ENCODE results near the gene CAMSAP3.

The CAMSAP3 gene

DNA sequence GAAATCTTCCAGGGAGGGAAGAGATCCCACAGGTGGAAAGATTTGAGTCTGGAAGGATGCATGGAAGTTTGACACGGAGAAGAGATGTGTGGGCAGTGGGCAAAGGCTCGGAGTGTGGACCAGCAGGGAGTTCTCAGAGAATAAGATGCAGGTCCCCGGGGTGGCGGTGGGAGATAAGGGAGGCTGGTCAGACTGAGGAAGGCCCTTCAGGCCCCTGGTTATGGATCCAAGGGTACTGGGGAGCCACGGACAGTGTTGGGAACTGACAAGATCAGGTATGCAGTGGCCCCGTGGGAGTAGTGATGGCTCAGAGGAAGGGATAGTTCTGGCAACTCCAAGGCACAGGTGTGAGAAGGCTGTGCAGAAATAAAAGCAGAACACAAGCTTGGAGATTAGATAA, 2.5 kb downstream of the CAMSAP3 start:
- ATAC-seq (ENCODE audit: low read depth): no peak
- no peak for DNase-seq (ENCODE audit: low spot score in 2 of 2)
- Mint-ChIP-seq H3K4me3 (no peak overlapping the region), H3K27me3 (peaks cover 39% of the 10 kb centered on the region), H3K4me1 (peaks cover 9% of the 10 kb centered on the region), H3K27ac (no peak overlapping the region), H3K36me3 (no peaks in the 10 kb centered on the region), H3K9me3 (peaks cover 2% of the 10 kb centered on the region)

DNA sequence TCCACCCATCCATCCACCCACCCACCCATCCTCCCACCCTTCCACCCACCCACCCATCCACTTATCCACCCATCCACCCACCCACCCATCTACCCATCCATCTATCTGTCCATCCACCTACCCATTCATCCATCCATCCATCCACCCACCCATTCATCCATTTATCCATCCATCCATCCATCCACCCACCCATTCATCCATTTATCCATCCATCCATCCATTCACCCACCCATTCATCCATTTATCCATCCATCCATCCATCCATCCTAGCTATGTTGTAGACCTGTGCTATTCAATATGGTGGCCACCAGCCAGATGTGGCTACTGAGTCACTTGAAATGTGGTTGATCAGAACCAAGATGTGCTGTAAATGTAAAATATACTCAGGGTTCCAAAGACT, 5.1 kb downstream of the CAMSAP3 start:
- Mint-ChIP-seq H3K27me3 (peaks cover 41% of the 10 kb centered on the region), H3K9me3 (peaks cover 6% of the 10 kb centered on the region), H3K4me3 (no peak overlapping the region), H3K4me1 (peaks cover 9% of the 10 kb centered on the region), H3K36me3 (peaks cover 5% of the 10 kb centered on the region), H3K27ac (no peak overlapping the region)
- DNase-seq (ENCODE audit: low spot score in 2 of 2) (no peak), ATAC-seq (ENCODE audit: low read depth) (no peak)

GRCh38 chr19:7602240-7602934, 6.7 kb downstream of the CAMSAP3 start:
- Mint-ChIP-seq H3K4me1 (peaks cover 7% of the 10 kb centered on the region), H3K27ac (no peak overlapping the region), H3K4me3 (no peak overlapping the region), H3K9me3 (peaks cover 7% of the 10 kb centered on the region), H3K36me3 (peaks cover 5% of the 10 kb centered on the region), H3K27me3 (peaks cover 39% of the 10 kb centered on the region)
- no peak for DNase-seq (ENCODE audit: low spot score in 2 of 2)
- no peak for ATAC-seq (ENCODE audit: low read depth)

DNA sequence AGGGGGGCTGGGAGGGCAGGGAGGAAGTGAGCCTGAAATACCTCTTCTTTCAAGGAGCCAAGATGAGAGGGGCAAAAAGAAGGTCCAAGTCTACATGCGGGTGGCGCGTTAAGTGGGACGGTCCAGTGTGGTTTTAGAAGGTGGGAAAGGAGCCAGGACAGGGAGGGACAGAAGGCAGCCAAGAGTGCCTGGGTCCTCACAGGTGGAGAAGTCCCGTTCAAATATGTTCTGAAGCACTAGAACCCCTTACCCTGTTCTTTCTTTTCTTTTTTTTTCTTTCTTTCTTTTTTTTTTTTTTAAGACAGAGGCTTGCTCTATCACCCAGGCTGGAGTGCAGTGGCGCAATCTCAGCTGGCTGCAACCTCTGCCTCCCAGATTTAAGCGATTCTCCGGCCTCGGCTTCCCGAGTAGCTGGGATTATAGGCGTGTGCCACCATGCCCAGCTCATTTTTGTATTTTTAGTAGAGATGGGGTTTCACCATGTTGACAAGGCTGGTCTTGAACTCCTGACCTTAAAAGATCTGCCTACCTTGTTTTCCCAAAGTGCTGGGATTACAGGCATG, 7.4 kb downstream of the CAMSAP3 start:
- Mint-ChIP-seq H3K9me3 (peaks cover 7% of the 10 kb centered on the region), H3K27ac (no peak overlapping the region), H3K27me3 (peaks cover 34% of the 10 kb centered on the region), H3K4me3 (no peak overlapping the region), H3K36me3 (peaks cover 5% of the 10 kb centered on the region), H3K4me1 (peaks cover 7% of the 10 kb centered on the region)
- ATAC-seq (ENCODE audit: low read depth) (no peak), DNase-seq (ENCODE audit: low spot score in 2 of 2) (no peak)

GRCh38 chr19:7603919-7604318, 8.3 kb downstream of the CAMSAP3 start:
- no peak overlapping the region for H3K27ac Mint-ChIP-seq
- ATAC-seq (ENCODE audit: low read depth): no peak
- H3K4me3 Mint-ChIP-seq: no peak overlapping the region
- DNase-seq (ENCODE audit: low spot score in 2 of 2): no peak
- peaks cover 30% of the 10 kb centered on the region for H3K27me3 Mint-ChIP-seq
- peaks cover 7% of the 10 kb centered on the region for H3K9me3 Mint-ChIP-seq
- peaks cover 7% of the 10 kb centered on the region for H3K4me1 Mint-ChIP-seq
- H3K36me3 Mint-ChIP-seq: peaks cover 5% of the 10 kb centered on the region

- Mint-ChIP-seq H3K36me3 (peaks cover 5% of the 10 kb centered on the region), H3K4me3 (no peak overlapping the region), H3K27ac (no peak overlapping the region), H3K27me3 (peaks cover 27% of the 10 kb centered on the region), H3K9me3 (peaks cover 7% of the 10 kb centered on the region), H3K4me1 (peaks cover 7% of the 10 kb centered on the region)
- DNase-seq (ENCODE audit: low spot score in 2 of 2) (peak in 1 of 2 donors; percentile 37), ATAC-seq (ENCODE audit: low read depth) (peak; percentile 76)
These were observed 10.0 kb downstream of the CAMSAP3 start for GRCh38 chr19:7605490-7606222.

DNA sequence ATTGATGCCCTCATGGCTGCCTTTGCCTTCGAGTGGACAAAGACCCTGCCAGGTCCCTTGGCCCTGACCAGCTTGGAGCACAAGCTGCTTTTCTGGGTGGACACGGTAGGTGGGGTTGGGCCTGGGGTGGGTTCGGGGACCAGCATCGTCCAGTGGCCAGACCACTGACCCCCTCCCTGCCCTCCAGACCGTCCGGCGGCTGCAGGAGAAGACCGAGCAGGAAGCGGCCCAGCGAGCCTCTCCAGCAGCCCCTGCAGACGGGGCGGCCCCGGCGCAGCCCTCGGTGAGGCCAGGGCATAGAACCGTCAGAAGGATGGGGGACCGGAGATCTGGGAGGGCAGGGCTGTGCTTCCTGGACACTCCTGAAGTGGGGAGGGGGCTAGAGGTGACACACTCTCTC, 10.6 kb downstream of the CAMSAP3 start:
- DNase-seq (ENCODE audit: low spot score in 2 of 2): peak in 1 of 2 donors; percentile 12
- Mint-ChIP-seq H3K36me3 (peaks cover 5% of the 10 kb centered on the region), H3K4me3 (no peak overlapping the region), H3K4me1 (peaks cover 5% of the 10 kb centered on the region), H3K9me3 (peaks cover 5% of the 10 kb centered on the region), H3K27me3 (peaks cover 25% of the 10 kb centered on the region), H3K27ac (no peak overlapping the region)
- no peak for ATAC-seq (ENCODE audit: low read depth)

GRCh38 chr19:7607212-7607873, 11.7 kb downstream of the CAMSAP3 start:
- Mint-ChIP-seq H3K4me1 (peaks cover 5% of the 10 kb centered on the region), H3K27ac (no peak overlapping the region), H3K36me3 (peaks cover 5% of the 10 kb centered on the region), H3K4me3 (no peak overlapping the region), H3K27me3 (peaks cover 21% of the 10 kb centered on the region), H3K9me3 (peaks cover 5% of the 10 kb centered on the region)
- DNase-seq (ENCODE audit: low spot score in 2 of 2) (no peak), ATAC-seq (ENCODE audit: low read depth) (no peak)

GRCh38 chr19:7607874-7608560, 12.4 kb downstream of the CAMSAP3 start:
- ATAC-seq (ENCODE audit: low read depth) (no peak), DNase-seq (ENCODE audit: low spot score in 2 of 2) (peak in 1 of 2 donors; percentile 11)
- no peak overlapping the region for H3K4me3 Mint-ChIP-seq
- peaks cover 5% of the 10 kb centered on the region for H3K4me1 Mint-ChIP-seq
- H3K36me3 Mint-ChIP-seq: peaks cover 5% of the 10 kb centered on the region
- peaks cover 18% of the 10 kb centered on the region for H3K27me3 Mint-ChIP-seq
- no peak overlapping the region for H3K27ac Mint-ChIP-seq
- H3K9me3 Mint-ChIP-seq: peaks cover 5% of the 10 kb centered on the region

DNA sequence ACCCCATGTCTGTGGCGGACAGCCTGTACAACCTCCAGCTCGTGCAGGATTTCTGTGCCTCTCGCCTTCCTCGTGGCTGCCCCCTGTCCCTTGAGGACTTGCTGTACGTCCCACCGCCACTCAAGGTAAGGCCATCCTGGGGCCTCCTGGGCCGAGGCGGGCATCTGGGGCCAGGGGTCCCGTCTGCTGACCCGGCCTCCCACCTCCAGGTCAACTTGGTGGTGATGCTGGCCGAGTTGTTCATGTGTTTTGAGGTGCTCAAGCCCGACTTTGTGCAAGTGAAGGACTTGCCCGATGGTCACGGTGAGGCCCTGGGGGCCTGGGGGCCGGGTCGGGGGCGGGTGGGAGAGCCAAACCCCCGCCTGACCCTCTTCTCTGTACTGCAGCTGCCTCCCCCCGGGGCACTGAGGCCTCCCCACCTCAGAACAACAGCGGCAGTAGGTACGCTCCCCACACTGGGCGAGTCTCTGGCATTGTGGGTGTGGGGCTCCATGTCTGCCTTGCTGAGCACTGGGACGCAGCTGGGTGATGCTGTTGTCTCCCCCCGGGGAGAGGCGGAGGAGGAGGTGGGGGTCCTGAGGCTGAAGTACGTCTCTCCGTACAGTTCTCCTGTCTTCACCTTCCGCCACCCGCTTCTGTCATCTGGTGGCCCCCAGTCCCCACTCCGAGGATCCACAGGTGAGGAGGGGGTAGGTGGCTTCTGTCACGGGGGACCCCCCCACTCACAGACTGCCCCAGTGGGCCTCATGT, 15.0 kb downstream of the CAMSAP3 start:
- no peaks in the 10 kb centered on the region for H3K36me3 Mint-ChIP-seq
- H3K9me3 Mint-ChIP-seq: peaks cover 2% of the 10 kb centered on the region
- peaks cover 1% of the 10 kb centered on the region for H3K4me1 Mint-ChIP-seq
- H3K4me3 Mint-ChIP-seq: no peak overlapping the region
- ATAC-seq (ENCODE audit: low read depth) (no peak), DNase-seq (ENCODE audit: low spot score in 2 of 2) (no peak)
- no peak overlapping the region for H3K27ac Mint-ChIP-seq
- peaks cover 6% of the 10 kb centered on the region for H3K27me3 Mint-ChIP-seq

- ATAC-seq (ENCODE audit: low read depth): no peak
- DNase-seq (ENCODE audit: low spot score in 2 of 2): no peak
- no peaks in the 10 kb centered on the region for H3K9me3 Mint-ChIP-seq
- no peaks in the 10 kb centered on the region for H3K36me3 Mint-ChIP-seq
- H3K4me1 Mint-ChIP-seq: no peaks in the 10 kb centered on the region
- H3K27me3 Mint-ChIP-seq: peaks cover 2% of the 10 kb centered on the region
- H3K4me3 Mint-ChIP-seq: no peak overlapping the region
- no peak overlapping the region for H3K27ac Mint-ChIP-seq
These were observed 16.0 kb downstream of the CAMSAP3 start for GRCh38 chr19:7611541-7612279.

DNA sequence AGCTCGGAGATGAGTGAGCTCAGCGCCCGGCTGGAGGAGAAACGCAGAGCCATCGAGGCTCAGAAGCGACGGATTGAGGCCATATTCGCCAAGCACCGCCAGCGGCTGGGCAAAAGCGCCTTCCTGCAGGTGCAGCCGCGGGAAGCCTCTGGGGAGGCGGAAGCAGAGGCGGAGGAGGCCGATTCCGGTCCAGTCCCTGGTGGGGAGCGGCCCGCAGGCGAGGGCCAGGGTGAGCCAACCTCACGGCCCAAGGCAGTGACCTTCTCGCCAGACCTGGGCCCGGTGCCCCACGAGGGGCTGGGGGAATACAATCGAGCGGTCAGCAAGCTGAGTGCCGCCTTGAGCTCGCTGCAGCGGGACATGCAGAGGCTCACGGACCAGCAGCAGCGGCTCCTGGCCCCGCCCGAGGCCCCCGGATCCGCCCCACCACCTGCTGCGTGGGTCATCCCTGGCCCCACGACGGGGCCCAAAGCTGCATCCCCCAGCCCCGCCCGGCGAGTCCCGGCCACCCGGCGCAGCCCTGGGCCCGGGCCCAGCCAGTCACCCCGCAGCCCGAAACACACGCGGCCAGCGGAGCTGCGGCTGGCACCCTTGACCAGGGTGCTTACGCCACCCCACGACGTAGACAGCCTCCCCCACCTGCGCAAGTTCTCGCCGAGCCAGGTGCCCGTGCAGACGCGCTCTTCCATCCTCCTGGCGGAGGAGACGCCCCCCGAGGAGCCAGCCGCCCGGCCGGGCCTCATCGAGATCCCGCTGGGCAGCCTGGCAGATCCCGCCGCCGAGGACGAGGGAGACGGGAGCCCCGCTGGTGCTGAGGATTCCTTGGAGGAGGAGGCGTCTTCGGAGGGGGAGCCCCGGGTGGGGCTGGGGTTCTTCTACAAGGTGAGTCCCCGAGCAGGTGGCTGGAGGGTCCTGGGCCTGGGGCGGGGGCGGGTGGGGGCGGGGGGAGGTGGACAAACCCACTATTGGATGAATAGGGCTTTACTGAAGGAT, 16.9 kb downstream of the CAMSAP3 start:
- H3K27ac Mint-ChIP-seq: no peak overlapping the region
- H3K9me3 Mint-ChIP-seq: no peaks in the 10 kb centered on the region
- no peak for DNase-seq (ENCODE audit: low spot score in 2 of 2)
- no peaks in the 10 kb centered on the region for H3K4me1 Mint-ChIP-seq
- peaks cover 2% of the 10 kb centered on the region for H3K27me3 Mint-ChIP-seq
- no peak overlapping the region for H3K4me3 Mint-ChIP-seq
- ATAC-seq (ENCODE audit: low read depth): no peak
- H3K36me3 Mint-ChIP-seq: peaks cover 3% of the 10 kb centered on the region
